CD4-positive, alpha-beta T cell treated with Interleukin-21 for 1 hour (primary cell): ENCODE data around the gene RHBDL1.
A peak's percentile ranks its signal among the peaks of the same experiment; 100 is the strongest.

Source experiments
- DNase-seq: peaks from one replicate; pipeline ENCODE4 v3.0.0-alpha.2; 2020

Gene RHBDL1

DNA sequence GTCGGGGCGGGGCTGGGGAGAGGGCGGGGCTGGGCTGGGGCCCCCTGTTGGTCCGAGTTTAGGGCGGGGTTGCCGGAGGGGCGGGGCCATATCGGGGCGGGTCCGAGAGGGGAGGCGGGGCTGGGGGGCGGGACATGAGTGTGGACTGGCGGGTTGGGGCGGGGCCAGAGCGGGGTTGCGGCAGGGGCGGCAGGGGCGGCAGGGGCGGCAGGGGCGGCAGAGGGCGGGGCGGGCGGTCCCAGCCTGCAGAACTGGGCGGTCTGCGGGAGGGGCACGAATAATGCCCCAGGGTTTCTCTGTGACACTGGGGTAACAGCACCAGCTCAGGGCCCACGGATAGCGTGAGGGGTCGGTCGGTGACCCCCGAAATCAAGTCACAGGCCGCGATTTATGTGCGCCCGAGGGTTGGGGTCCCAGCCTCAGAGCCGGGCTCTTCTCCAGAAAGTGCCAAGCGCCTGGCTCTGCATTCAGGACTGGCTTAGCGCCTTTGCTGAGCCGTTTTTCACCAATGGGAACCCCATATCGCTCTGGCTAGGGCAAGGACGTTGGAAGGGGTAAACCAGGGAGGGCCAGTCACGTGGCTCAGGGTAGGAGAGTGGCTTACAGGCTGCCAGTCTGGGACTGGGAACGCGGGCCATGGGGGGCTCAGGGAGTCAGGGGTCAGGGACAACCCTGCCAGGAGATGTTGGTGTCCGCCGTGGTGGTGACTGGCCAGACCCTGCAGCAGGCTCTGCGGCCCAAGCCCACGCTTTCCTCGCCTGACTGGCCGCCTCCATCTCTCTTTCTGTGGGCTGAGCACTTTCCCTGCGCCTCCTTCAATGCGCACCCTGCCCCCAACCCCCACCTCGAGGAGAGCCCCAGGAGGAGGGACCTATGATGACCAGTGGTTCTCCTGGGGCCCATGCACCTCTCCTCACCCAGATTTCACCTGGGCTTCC is 38.1 kb upstream of the RHBDL1 start:
- DNase-seq, result peak; percentile 89

DNA sequence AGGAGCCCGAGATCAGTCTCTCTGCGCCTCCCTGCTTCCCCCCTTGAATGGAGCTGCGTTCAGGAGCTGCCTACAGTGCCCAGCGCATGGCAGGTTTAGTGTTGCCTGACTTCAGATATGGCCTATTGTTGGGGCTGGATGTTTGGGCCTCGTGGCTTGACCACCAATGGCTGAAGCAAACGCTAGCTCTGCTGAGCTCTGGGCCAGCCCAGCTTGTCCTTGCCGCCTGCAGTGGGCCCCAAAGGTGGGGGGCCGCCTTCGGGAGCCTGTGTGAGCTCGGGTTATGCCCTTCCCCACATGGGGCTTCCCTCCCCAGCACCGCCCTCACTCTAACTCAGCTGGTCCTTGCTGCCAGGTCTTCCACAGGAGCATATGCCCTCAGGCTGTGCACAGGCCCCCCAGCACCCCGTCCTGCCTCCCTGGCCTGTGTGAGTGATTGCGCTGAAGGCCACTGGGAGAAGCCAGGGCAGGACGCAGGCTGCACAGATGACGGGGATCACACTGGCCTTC is 37.4 kb upstream of the RHBDL1 start:
- no peak for DNase-seq

DNA sequence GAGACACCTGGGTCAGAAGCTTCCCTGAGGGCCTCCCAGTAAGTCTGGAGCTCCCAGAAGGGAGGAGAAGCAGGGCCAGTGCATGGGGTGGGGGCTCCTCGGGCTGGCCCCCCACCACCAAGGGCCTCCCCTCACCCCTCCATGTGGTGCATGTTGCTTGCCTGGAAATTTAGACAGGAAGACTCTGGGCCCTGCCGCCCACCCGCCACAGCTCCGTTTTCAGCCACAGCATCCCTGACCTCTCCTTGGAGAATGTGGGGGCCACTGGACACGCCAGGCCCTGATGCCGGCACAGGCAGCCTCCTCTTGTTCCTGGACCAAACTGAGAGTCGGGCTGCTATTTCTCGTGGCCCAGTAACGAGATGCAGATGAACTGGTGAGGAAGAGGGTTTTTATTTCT is 36.6 kb upstream of the RHBDL1 start:
- DNase-seq, result no peak

DNA sequence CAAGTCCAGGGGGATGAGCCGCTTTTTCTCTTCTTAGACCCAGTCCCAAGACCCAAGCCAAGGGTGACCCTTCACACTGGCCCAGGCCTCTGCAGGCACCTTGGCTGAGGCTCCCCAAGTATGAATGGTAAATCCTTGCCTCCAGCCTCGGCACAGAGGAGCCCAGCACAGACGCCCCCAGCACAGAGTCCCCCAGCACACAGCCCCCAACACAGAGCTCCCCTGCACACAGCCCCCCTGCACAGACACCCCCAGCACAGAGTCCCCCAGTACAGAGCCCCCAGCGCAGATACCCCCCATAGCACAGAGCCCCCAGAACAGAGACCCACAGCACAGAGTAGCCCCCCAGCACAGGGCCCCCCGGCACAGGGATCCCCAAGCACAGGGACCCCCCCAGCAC is 34.9 kb upstream of the RHBDL1 start:
- no peak for DNase-seq

DNA sequence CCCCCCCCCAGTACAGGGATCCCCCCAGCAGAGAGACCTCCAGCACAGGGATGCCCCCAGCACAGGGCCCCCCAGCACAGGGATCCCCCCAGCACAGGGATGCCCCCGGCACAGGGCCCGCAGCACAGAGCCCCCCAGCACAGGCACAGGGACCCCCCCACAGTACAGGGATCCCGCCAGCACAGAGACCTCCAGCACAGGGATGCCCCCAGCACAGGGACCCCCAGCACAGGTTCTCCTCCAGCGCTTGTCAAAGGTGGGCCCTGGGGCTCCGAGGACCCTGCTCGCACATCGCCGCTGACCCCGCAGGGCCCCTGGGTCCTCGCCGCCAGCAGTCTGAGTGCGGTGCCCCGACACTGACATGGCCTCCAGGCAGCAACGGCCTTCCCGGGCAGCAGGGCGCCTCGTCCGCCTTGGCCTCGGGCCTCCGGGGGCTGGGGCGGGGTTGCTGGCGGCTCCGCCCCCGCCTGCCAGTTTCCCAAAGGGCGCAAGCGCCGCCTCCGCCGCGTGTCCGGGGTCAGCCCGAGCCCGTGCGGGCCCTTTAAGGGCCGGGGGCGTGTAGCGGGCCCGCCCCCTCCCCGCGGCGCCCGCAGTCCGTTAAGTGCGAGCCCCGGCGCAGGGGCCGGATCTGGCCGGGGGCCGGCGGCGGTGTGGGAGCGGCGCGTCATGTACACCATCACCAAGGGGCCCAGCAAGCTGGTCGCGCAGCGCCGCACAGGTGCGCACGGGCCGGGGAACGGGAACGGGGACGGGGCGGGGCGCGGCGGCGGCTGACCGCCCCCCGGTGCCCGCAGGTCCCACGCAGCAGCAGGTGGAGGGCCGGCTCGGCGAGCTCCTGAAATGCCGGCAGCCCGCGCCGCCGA is 33.9 kb upstream of the RHBDL1 start, which contains the start of gene MCRIP2:
Gene MCRIP2 (plus strand): TSS at position 503 of the 863 bp plus-strand sequence. CDS start 164 bp downstream, at position 667.
- DNase-seq, result peak; percentile 72

DNA sequence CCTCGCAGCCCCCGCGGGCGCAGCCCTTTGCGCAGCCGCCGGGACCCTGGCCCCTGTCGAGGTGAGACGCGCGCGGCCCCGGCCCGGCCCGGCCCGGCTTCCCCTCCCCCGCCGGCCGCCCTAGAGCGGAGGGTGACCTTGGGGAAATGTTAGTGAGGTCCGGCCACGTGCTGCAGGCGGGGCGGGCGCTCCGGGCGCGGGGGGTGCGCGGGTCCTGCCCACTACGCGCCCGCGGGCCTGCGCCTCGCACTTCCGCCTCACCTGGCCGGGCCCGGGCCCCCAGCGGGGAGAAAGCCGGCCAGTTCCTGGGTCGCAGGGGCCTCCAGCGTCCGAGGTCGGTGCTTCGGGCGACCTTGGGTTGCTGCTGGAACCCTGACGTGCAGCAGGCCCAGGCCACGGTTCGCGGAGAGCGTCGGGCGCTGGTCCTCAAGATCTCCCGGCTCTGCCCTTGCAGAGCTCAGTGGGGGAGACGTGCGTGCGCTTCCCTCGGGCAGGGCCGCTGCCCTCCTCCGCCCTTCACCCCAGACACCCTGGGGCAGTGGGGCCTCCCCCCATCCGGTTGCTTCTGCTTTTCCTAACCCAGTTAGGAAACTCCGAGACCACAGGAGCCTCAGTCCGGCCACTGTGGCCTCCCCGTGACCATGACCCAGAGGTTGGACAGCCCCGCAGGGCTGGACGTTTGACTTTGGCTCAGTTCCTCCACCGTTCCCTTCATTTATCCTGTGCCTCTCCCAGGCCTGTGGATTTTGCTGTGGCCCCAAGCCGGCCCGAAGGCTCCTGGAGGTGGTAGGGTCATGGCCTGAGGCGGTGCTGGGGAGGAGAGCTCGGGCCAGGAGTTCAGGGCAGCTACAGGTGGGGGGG is 33.1 kb upstream of the RHBDL1 start:
- DNase-seq, result peak; percentile 33

DNA sequence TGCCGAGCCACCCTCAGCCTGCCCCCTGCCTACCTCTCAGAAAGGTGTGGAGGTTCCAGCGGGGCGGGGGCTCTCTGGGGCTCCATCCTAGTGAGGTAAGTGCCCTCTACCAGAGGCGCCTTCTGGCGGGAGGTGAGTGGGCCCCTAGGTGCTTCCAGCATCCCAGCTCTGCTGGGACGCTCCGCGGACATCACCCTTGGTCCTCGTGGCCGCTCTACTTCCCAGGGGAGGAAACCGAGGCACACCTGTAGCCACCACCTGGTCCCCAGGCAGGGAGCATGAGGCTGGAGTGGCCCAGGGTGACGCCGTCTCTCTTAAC is 32.5 kb upstream of the RHBDL1 start:
- DNase-seq, result no peak

DNA sequence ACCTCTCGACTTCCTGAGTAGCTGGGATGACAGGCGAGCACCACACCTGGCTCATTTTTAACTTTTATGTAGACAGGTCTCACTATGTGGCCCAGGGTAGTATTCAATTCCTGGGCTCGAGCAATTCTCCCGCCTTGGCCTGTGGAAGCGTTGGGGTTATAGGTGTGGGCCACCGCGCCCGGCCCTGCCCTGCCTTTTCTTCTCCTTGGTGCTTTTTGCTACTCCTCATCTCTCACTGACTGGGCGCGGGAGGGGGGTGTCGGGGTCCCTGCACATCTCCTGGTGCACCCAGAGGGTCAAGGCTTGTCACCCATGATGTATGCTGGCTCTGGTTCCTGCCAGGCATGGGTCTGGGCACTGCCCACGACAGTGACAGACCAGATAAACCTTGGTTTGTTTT is 30.9 kb upstream of the RHBDL1 start:
- DNase-seq, result no peak

DNA sequence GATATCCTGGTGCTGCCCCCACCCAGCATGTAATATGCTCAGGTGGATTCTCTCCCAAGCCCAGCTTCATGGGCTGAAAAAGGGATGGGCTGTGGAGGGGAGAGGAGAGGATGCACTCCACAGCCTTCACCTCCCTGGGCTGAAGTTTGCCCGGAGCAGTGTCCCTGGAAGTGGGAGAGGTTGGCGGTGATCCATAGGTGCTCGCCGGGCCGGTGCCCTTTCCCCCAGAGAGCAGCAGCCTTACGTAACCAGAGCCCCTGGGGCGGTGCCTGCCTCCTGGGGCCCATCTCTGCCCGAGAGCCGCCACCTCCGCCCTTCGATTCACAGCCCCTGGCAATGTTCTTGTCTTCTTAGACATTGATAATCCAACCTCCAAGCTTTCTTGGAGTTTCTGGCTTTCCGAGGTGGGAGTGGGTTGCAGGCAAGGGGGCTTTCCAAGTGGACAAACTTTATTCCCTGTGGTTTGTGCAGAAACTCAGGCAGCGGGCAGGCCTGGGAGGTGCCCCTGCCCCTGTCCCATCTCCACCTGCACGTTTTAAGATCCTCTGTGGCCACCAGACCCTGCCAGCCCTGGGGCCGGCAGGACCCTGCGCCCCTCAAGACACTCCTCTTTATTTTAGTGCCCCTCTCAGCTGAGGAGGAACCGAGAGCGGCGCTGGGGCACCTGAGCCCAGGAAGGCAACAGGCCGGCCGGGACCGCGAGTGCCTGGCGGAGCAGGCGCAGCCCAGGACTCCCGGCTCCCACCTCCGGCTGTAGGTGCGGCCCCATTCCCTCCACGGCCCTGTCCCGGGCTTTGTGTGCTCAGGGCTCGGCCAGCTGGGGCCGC is 29.4 kb upstream of the RHBDL1 start:
- DNase-seq, result no peak

DNA sequence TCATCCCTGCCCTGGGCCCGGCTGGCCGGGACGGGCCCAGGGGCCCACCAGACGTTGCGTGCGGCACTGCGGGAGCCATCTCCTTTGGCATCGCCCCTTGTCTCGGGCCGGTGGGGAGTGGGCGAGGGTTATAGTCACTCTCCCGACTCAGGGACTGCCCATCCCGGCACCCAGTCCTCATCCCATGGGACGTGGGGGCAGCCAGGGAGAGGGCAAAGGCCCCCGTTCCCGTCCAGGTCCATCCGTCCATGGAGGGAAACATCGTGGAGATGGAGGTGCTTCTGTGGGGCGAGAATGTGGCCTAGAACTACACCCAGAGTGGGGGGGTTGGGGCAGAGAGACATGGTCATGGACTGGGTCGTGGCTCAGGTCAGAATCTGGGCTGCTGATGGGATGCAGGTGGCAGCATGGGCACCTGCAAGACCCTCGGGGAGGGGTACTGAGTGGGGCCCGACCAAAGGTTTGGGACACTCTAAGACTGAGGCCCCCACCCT is 28.7 kb upstream of the RHBDL1 start:
- DNase-seq, result no peak

DNA sequence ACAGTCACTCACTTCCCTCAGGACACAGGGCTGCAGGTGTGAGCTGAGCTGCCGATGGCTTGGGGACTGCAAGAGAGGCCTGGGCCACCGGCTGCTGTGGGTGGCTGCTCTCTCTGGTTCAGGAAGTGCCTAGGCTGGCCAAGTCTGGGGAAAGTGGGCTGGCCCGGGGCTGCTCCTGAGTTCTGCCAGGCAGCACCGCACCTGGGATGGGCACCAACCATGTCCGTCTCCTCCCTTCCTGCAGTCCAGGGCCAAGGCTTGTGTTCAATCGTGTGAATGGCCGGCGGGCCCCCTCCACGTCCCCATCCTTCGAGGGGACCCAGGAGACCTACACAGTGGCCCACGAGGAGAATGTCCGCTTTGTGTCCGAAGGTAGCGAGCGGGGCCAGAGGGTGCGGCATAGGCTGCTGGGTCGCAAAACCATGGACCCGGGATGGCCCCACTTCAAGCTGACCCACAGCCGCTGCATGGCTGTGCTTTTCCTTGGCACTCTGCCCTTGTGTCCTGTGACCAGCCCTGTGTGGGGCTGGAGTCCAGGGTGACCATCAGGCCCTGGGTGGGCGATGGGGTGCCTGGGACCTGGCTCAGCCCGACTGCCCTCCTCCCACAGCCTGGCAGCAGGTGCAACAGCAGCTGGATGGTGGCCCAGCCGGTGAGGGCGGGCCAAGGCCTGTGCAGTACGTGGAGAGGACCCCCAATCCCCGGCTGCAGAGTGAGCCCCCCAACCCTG is 28.1 kb upstream of the RHBDL1 start:
- no peak for DNase-seq

DNA sequence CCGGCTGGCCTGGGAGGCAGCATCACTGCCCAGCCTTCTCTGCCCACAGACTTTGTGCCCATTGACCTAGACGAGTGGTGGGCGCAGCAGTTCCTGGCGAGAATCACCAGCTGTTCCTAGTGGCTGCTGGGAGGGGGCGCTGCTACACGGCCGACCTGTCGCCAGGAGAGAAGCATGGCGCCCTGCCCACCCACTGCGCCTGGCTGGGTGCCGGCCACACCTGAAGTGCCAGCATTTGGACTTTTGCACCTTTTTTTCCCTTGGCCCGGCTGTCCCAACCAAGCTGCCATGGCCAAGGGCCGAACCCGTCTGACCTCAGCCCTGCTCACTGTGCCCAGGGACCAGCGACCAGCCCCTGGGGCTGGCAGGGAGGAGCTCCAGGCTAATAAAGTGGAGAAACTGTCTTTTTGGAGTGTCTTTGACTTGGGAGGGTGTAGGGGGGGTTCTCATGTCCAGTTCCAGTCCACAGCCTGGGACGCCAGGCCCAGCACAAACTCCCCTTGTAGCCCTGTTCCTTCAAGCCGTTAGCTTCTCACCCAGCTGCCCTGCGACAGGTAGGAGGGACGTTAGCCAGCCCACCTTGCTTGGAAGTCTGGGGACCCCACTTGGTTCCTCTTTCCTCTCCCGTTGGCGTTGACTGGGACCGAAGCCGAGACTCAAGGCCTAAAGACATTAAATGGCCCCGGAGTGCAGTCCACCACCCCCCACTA is 27.2 kb upstream of the RHBDL1 start:
- DNase-seq, result peak; percentile 40

DNA sequence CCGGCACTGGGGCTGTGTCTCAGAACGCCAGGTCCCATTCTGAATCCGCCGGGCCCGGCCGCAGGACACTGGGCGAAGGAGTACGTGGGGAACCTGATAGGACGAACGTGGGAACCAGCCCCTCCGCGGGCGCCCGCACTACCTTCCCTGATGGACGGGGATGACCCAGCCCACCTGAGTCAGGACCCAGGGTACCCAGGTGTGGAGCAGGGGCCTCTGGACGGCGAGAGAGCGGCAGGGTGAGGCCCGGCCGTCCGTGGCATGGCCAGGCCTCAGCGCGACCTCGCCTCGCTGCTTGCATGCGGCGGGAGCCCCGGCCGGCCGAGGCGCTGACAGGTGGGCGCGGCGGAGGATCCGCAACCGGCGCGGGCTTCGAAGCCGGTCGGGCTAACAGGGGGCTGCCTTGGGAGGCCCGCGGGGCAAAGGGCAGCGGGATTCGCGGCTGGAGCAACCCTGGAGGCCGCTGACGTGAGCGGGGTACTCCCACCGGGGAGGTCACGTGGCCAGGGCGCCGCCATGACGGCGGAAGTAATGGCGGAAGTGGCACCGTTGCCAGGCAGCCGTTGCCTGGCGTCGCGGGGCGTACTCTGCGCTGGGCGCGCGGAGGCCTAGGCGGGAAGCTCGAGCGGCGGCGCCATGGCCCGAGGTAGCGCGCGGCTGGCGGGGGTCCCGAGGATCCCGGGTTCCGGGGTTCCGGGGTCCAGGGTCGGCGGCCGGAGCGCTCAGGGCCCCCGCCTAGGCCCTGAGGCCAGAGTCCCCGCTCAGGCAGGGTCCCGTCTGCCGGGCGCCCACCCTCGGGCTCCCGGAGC is 26.5 kb upstream of the RHBDL1 start, which contains the start of gene WDR90:
Gene WDR90 (plus strand): TSS at position 585 of the 809 bp plus-strand sequence. CDS start 52 bp downstream, at position 637.
- DNase-seq, result peak; percentile 90

DNA sequence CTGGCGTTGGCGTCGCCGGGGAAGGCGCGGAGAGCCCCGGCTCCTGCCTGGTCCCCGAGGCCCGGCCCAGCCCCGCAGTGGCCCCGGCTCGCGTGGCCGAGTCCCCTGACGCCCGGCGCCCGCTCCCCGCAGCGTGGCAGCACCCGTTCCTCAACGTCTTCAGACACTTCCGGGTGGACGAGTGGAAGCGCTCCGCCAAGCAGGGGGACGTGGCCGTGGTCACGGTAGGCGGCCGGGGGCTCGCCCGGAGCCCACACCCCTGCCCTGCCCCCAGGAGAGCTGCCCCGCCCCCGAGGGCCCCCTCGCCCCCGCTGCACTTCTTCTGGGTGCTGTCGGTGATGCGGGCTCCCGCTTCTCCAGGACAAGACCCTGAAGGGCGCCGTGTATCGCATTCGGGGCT is 25.8 kb upstream of the RHBDL1 start:
- DNase-seq, result no peak

DNA sequence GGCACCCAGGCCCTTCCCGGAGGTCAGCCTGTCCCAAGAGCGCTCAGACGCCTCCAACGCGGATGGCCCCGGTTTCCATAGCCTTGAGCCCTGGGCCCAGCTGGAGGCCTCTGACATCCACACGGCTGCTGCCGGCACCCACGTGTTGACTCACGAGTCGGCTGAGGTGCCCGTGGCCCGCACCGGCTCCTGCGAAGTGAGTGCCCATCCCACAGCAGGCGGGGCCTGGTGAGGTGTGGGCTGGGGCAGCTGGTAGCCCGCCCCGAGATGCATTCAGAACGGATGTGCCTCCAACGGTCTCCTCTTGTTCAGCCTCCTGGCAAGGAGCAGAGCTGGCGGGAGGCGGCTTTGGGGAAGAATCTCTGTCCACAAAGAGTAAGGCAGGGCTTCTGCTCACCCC is 23.6 kb upstream of the RHBDL1 start:
- no peak for DNase-seq

DNA sequence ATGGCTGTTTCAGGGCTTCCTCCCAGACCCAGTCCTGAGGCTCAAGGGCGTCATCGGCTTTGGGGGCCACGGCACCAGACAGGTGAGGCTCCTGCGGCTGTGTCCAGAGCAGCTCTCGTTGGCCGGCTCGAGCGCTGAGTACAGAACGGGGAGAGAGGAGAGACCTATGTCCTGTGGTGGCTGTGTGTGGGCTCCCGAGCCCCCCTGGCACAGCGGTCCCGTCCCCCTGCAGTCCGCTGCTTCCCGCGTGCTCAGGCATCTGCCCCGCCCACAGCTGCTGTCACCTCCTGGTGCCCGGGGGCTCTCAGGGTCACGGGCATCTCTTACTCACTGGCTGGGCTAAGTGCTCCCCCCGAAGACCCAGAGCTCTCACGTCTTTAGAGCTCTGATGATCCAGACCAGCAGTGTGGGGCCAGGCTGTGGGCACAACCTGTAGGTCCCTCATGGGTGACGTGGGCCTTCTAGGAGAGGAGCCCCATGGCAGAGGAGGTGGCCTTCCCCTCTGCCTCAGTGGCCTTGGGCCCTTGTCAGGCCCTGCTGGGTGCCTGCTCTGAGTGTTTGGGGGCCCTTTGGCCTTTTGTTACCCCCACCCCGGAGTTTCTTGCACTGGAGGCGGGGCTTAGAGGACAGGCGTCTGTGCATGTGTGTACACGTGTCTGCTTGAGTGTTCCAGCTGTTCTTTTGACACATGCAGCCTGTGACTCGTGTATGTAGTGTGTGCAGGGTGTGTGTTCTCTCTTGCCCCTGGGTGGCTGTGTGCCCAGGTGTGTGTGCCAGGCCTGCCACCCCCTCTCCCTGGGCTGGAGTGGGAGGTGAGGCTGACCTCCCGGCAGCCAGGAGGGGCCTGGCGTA is 22.8 kb upstream of the RHBDL1 start:
- DNase-seq, result no peak

DNA sequence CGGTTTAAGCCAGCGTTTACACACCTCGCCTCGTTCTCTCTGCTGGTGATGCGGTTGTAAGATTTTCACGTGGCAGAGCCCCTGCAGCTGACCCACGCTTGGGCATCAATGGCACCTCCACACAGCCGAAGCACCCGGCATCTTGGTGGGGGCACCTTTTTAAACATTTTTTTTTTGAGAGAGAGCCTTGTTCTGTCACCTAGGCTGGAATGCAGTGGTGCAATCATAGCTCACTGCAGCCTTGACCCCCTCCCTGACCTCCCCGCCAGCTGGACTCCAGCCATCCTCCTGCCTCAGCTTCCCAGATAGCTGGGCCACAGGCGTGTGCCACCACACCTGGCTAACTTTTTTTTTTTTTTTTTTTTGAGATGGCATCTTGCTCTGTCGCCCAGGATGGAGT is 21.4 kb upstream of the RHBDL1 start:
- no peak for DNase-seq

DNA sequence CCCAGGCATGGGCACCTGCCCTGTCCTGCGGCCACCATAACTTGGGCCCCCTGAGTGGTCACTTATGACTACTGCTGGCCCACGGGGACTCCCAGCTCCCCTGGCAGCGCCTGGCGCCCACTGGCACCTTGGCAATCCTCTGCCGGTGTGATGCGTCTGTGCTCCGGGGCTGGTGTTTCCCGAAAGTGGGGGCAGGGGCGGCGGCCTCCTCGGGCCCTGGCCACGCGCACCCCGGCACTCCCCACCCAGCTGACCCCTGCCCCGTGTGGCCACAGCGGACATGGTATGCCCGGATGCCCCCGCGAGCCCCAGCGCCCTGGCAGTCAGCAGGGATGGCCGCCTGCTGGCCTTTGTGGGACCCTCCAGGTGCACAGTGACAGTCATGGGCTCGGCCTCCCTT is 18.0 kb upstream of the RHBDL1 start:
- DNase-seq, result no peak
